Common myeloid progenitor, CD34-positive (primary cell): ENCODE data around the gene CLCN2.

Experiments
- CTCF ChIA-PET: fragments of 350-600 bp; sonication (Branson Sonifier 250); formaldehyde crosslinking; loops from one replicate; lab custom pipeline; 2021; ENCODE audit warnings: antibody characterized with exemption; lab: Charles Lee
- POLR2A ChIA-PET: fragments of 350-600 bp; sonication (Branson Sonifier 250); formaldehyde crosslinking; loops from one replicate; lab custom pipeline; 2021; ENCODE audit warnings: antibody characterized with exemption; lab: Charles Lee
- DNase-seq, 3 donors: peaks; one replicate each; pipeline versions ENCODE4 v3.0.0 to v3.0.0-alpha.2; 2013
- H3K27ac ChIP-seq, 2 experiments: 1 replicate in 1 of 2; 2 replicates in 1 of 2; pipeline ENCODE4 v1.7.0; 2013; ENCODE audit warnings: inconsistent platforms in 2 of 2, low read length in 2 of 2, mild to moderate bottlenecking in 2 of 2, low read depth in 1 of 2, moderate library complexity in 1 of 2; ENCODE audit not compliant: severe bottlenecking in 2 of 2, insufficient read depth in 1 of 2, poor library complexity in 1 of 2
- H3K27me3 ChIP-seq, 5 experiments: replicated peaks in 2 of 5; 1 replicate in 3 of 5; 2 replicates in 2 of 5; pipeline versions ENCODE4 v1.6.1 to v1.7.0; 2013; ENCODE audit warnings: low read length in 4 of 5, mild to moderate bottlenecking in 2 of 5, moderate library complexity in 2 of 5, inconsistent platforms in 1 of 5; ENCODE audit not compliant: insufficient read depth in 5 of 5, control insufficient read depth in 4 of 5
- H3K36me3 ChIP-seq, 4 experiments: 1 replicate in 2 of 4; 2 replicates in 2 of 4; pipeline versions ENCODE4 v1.6.1 to v1.7.0; 2013; ENCODE audit warnings: low read length in 3 of 4, control low read depth in 1 of 4, mild to moderate bottlenecking in 1 of 4; ENCODE audit not compliant: control insufficient read depth in 4 of 4, insufficient read depth in 4 of 4
- H3K4me1 ChIP-seq, 4 experiments: 1 replicate in 3 of 4; 2 replicates in 1 of 4; pipeline versions ENCODE4 v1.6.1 to v1.7.1; 2013; ENCODE audit warnings: low read length in 3 of 4, mild to moderate bottlenecking in 3 of 4, control low read depth in 1 of 4, inconsistent platforms in 1 of 4, moderate library complexity in 1 of 4; ENCODE audit not compliant: control insufficient read depth in 4 of 4, insufficient read depth in 4 of 4; ENCODE audit errors: control extremely low read depth in 1 of 4
- H3K4me3 ChIP-seq, 7 experiments: 1 replicate in 4 of 7; 2 replicates in 3 of 7; pipeline versions ENCODE4 v1.5.1 to v1.7.0; 2013; ENCODE audit warnings: mild to moderate bottlenecking in 7 of 7, low read length in 6 of 7, moderate library complexity in 6 of 7, inconsistent platforms in 2 of 7, low read depth in 2 of 7, control low read depth in 1 of 7; ENCODE audit not compliant: insufficient read depth in 4 of 7, control insufficient read depth in 1 of 7; ENCODE audit errors: extremely low read depth in 1 of 7
- H3K9me3 ChIP-seq, 5 experiments: 1 replicate in 4 of 5; 2 replicates in 1 of 5; pipeline versions ENCODE4 v1.6.1 to v1.7.1; 2013; ENCODE audit warnings: low read length in 4 of 5, mild to moderate bottlenecking in 2 of 5, inconsistent platforms in 1 of 5, low read depth in 1 of 5, moderate library complexity in 1 of 5; ENCODE audit not compliant: control insufficient read depth in 4 of 5, insufficient read depth in 2 of 5; ENCODE audit errors: control extremely low read depth in 1 of 5
- WGBS: methylation state at CpG from one replicate; pipeline ENCODE4 v1.1.5; 2013; ENCODE audit not compliant: insufficient coverage; 5-methylcytosine and 5-hydroxymethylcytosine counted together

The CLCN2 gene

DNA sequence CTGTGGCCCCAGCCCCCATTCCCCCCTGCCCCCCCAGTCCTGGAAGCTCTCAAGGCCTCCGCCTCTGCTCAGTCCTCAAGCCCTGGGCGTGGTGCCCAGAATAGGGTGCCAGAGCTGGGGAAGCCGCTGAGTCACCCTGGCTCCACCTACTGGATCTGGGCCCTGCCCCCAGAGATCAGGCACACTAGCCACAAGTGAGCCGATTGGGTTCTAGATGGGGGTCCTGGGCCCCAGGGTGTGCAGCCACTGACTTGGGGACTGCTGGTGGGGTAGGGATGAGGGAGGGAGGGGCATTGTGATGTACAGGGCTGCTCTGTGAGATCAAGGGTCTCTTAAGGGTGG lies 41.3 kb downstream of the CLCN2 start:
- peak; percentile 74 to 88 (median 86) for DNase-seq
- H3K27me3 ChIP-seq, result no peaks in the 10 kb centered on the region
- ChIA-PET POLR2A (interaction anchor here (0.6 kb wide), 1 partner anchor 18 kb away, joined by 3 read pairs; no protein-coding TSS in a partner anchor), CTCF (interaction anchor here (1.0 to 1.4 kb wide), 5 partner anchors 11 to 49 kb away, joined by 3 to 4 read pairs (median 4); no protein-coding TSS in a partner anchor)
- peaks cover 0 to 48% (median 33%) of the 10 kb centered on the region in 4 experiments for H3K4me1 ChIP-seq
- 0% methylated on average over 2 of the region's 4 CpGs for WGBS
- H3K9me3 ChIP-seq, result no peaks in the 10 kb centered on the region
- H3K36me3 ChIP-seq, result peaks cover 12 to 84% (median 58%) of the 10 kb centered on the region in 4 experiments
- H3K4me3 ChIP-seq, result peak overlapping the region in 1 of 7 experiments; percentile 39
- H3K27ac ChIP-seq, result peak overlapping the region in 1 of 2 experiments; percentile 69

DNA sequence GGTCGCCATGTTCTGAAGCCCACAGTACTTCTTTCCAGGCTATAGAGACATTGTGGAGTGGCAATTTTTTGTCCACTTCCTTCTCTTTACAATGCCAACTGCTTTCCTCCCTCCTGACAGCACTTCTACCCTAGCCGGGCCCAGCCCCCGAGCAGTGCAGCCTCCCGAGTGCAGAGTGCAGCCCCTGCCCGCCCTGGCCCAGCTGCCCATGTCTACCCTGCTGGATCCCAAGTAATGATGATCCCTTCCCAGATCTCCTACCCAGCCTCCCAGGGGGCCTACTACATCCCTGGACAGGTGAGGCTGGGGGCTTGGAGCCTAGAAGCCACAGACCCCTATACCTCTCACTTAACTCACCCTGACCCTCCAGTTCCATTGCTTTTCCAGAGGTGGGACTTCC lies 44.2 kb downstream of the CLCN2 start:
- Histone ChIP-seq H3K36me3 (peaks cover 3 to 56% (median 30%) of the 10 kb centered on the region in 4 experiments), H3K27ac (peak overlapping the region in 1 of 2 experiments; percentile 43), H3K9me3 (no peaks in the 10 kb centered on the region), H3K27me3 (no peaks in the 10 kb centered on the region), H3K4me1 (peaks cover 0 to 52% (median 35%) of the 10 kb centered on the region in 4 experiments), H3K4me3 (peak overlapping the region in 1 of 7 experiments; percentile 81)
- no peak for DNase-seq
- WGBS, result 61% methylated on average over 2 of the region's 5 CpGs
- ChIA-PET CTCF (interaction anchor here (1.1 to 2.7 kb wide), 3 partner anchors 9 to 11 kb away, joined by 4 to 13 read pairs (median 10); no protein-coding TSS in a partner anchor), POLR2A (interaction anchor here (0.6 kb wide), 1 partner anchor 167 kb away, joined by 3 read pairs; no protein-coding TSS in a partner anchor)

DNA sequence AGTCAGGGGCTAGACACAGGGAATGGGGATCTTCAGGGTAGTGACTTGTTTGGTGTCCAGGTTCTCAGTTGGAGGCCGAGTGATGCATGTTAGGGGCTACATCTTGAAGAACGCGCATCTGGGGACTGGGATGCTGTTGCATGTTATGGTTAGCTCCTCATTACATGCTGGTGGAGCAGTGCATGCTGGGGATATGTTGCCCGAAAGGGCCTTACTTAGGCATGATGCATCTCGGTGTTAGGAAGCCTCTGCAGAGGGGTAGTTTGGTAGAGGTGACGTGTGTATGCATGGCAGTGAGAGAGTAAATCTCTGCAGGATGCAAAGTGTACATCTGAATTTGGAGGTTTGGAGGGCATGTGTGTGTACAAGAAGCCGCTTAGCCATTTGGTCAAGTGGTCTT lies 44.6 kb downstream of the CLCN2 start:
- Histone ChIP-seq H3K36me3 (peaks cover 2 to 52% (median 26%) of the 10 kb centered on the region in 4 experiments), H3K4me3 (peak overlapping the region in 2 of 7 experiments; percentile 40 to 81)

DNA sequence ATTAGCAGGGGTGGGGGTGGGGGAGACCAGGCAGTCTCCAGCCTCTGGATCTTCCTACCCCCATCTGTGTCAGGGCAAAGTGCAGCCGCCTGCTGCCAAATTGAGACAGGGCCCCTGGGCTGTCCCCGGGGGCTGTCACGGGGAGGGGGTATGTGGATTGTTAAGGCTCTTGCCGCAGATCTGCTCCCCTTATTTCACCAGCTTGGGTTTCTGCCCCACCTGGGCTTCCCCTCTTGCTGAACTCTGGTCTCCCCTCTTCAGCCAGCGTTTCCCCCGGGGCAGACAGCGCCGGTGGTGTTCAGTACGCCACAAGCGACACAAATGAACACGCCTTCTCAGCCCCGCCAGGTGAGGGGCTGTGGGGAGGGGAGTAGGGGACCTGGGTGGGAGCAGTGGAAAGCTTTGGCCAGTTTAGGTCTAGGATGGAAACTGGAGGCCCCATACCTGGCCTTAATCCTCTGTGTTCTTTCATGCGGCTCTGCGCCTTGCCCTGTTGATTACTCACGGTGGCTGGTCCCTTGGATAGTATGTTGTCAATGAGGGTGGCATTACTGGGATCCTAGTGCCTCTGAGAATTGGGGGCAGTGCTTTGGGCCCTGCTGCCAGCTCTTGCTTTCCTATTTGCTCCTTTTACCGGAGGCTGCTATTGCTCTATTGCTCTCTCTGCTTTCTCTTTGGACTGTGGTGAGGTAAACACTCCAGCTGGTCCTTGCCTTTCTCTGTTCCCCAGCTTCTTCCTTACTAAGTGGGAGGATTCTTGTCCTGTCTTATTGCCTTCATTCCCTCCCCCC lies 45.3 kb downstream of the CLCN2 start:
- CTCF ChIA-PET, result interaction anchor here (1.0 to 2.7 kb wide), 6 partner anchors 10 to 55 kb away, joined by 3 to 13 read pairs (median 4); partner anchors contain the start of gene FAM131A
- Histone ChIP-seq H3K27ac (peak overlapping the region; percentile 86 to 95), H3K9me3 (no peaks in the 10 kb centered on the region), H3K4me1 (peaks cover 0 to 52% (median 35%) of the 10 kb centered on the region in 4 experiments), H3K27me3 (no peaks in the 10 kb centered on the region), H3K4me3 (peak overlapping the region in 5 of 7 experiments; percentile 19 to 85 (median 75)), H3K36me3 (peaks cover 1 to 45% (median 20%) of the 10 kb centered on the region in 4 experiments)
- no peak for DNase-seq
- WGBS, result 84% methylated on average over 3 of the region's 16 CpGs
- POLR2A ChIA-PET, result interaction anchor here (0.6 to 1.4 kb wide), 2 partner anchors 13 to 46 kb away, joined by 3 read pairs; no protein-coding TSS in a partner anchor

More for the DNA sequence above, 44.6 kb downstream of the CLCN2 start:
- ChIA-PET CTCF (interaction anchor here (1.3 to 2.7 kb wide), 3 partner anchors 10 to 14 kb away, joined by 4 to 13 read pairs (median 10); no protein-coding TSS in a partner anchor), POLR2A (no interaction called here)
- peaks cover 0 to 52% (median 35%) of the 10 kb centered on the region in 4 experiments for H3K4me1 ChIP-seq
- WGBS, result 92% methylated on average over 3 of the region's 7 CpGs
- peak overlapping the region; percentile 13 to 95 for H3K27ac ChIP-seq
- no peak for DNase-seq
- no peaks in the 10 kb centered on the region for H3K27me3 ChIP-seq
- no peaks in the 10 kb centered on the region for H3K9me3 ChIP-seq

DNA sequence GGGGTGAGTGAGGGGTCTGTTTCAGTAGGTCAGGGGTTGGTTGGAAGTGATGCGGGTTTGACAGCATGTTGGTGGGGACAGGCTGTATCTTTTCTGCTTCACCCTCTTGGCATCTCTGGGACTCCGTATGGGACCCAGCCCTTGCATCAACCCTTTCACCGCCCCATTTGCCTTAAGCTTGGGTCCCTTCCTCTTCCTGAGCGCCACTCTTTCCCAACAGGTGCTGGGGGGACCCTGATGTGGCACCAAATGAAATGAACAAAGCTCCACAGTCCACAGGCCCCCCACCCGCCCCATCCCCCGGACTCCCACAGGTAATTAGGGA lies 45.9 kb downstream of the CLCN2 start:
- ChIA-PET CTCF (interaction anchor here (1.0 to 2.7 kb wide), 6 partner anchors 9 to 56 kb away, joined by 3 to 13 read pairs (median 4); partner anchors contain the start of gene FAM131A), POLR2A (interaction anchor here (0.6 to 1.4 kb wide), 2 partner anchors 13 to 47 kb away, joined by 3 read pairs; no protein-coding TSS in a partner anchor)
- DNase-seq, result no peak
- Histone ChIP-seq H3K36me3 (peaks cover 0 to 39% (median 16%) of the 10 kb centered on the region in 4 experiments), H3K27me3 (no peaks in the 10 kb centered on the region), H3K27ac (peak overlapping the region; percentile 86 to 95), H3K4me1 (peaks cover 0 to 51% (median 35%) of the 10 kb centered on the region in 4 experiments), H3K4me3 (peak overlapping the region; percentile 35 to 85 (median 70)), H3K9me3 (no peaks in the 10 kb centered on the region)
- WGBS, result 26% methylated on average over 2 of the region's 6 CpGs

DNA sequence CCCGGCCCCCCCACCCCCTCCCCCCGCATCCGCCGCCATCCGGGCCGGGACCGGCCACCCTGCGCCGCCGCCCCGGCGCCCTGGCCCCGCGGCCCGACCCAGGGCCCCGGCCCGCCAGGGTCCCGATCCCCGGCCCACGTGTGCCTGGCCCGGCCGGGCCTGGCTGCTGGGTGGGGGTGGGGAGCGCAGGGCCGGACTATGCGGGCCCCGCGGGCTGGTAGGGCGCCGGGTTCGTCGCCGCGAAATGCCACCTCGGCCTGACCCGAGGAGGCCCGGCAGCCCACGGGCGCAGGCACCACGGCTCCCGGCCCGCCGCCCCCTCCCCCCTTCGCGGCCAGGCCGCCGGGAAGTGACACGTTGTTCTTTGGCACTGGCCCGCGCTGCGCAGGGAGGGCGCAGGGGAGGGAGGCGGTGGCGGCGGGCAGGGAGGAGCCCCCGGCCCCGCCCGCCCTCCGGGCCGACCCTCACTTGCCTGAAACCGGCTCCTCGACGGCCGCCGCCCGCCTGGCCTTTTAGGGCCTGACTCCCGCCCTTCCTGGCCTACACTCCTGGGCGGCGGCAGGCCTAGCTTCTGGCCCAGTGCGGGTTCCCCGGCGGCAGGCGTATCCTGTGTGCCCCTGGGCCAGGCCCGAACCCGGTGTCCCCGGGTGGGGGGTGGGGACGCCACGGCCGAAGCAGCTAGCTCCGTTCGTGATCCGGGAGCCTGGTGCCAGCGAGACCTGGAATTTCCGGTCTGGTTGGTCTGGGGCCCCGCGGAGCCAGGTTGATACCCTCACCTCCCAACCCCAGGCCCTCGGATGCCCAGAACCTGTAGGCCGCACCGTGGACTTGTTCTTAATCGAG lies 46.5 kb downstream of the CLCN2 start:
- peak; percentile 74 to 92 (median 88) for DNase-seq
- CTCF ChIA-PET, result interaction anchor here (1.0 to 2.7 kb wide), 4 partner anchors 9 to 39 kb away, joined by 3 to 13 read pairs (median 5); partner anchors contain the start of gene FAM131A
- WGBS, result 0% methylated on average over 54 of the region's 89 CpGs

More for the DNA sequence above, 46.5 kb downstream of the CLCN2 start:
- Histone ChIP-seq H3K27ac (peak overlapping the region; percentile 86 to 95), H3K36me3 (peaks cover 0 to 33% (median 15%) of the 10 kb centered on the region in 4 experiments), H3K4me3 (peak overlapping the region; percentile 35 to 85 (median 70)), H3K27me3 (no peaks in the 10 kb centered on the region), H3K4me1 (peaks cover 0 to 45% (median 35%) of the 10 kb centered on the region in 4 experiments), H3K9me3 (no peaks in the 10 kb centered on the region)
- POLR2A ChIA-PET, result interaction anchor here (1.4 kb wide), 1 partner anchor 14 kb away, joined by 3 read pairs; no protein-coding TSS in a partner anchor
